ENCODE data around the gene MEMO1. TPM values are rescaled to one million over a fixed set of nuclear protein-coding genes. Genes with fewer than 3 reads are reported as not detected.

Gene MEMO1
- total and polyA plus RNA-seq, 2 donors (not counting 3 experiments of a cell fraction or from before 2014, with no cell fraction given) = 38.6 to 56.2 TPM

DNA sequence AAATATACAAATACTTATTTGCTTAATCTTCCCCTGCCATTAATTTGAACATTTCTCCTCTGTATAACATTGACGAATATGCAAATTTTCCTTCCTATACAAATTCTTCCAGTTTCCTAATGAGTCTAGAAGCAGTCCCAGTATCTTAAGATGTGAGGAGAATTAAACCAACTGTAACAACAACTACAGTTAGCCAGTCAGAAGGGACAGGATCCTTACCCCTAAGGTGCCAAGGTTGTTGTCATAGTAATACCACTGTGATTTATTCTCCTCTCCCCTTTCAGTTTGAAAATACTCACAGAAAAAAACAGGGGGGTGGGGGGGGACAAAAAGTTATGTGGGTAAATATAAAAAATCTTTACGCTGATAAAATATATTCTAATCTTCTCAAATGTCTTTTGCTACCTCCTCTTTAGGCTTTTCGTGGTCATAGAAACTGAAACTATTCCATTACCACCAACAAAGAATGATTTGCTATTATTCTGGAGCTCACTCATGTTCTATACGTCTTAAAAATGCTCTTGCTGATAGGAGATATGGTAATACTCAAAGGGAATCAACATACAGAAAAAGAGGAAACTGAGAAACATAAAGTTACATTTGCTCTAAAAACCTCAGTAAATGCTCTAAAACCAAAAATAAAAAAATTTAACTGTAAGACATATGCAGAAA is 107.6 kb downstream of the MEMO1 start:
- no peaks in the 10 kb centered on the region for H4K20me1 ChIP-seq (replicated peaks; ENCODE audit: control insufficient read depth, extremely low read depth, insufficient read depth, low read length)
- H3K27ac ChIP-seq (ENCODE audit: insufficient read depth, low read depth, low read length) = no peak overlapping the region
- peaks cover 2 to 3% of the 10 kb centered on the region in 2 experiments for H3K36me3 ChIP-seq (ENCODE audit: control insufficient read depth in 2 of 2, extremely low read depth in 1 of 2, insufficient read depth in 2 of 2, low read length in 2 of 2)
- TF ChIP-seq MAX (IDR thresholded peaks at IDR 0.05; ENCODE audit: insufficient read depth, insufficient read length) (no peak), MYC (IDR thresholded peaks at IDR 0.05; ENCODE audit: low read depth, low read length) (no peak), EZH2 (IDR thresholded peaks at IDR 0.05; ENCODE audit: borderline replicate concordance, low read depth, low read length, severe bottlenecking) (no peak), CTCF (IDR thresholded peaks at IDR 0.05; ENCODE audit: extremely low read depth in 1 of 2, insufficient read depth in 1 of 2, low read depth in 1 of 2, low read length in 2 of 2) (no peak), POLR2A (IDR thresholded peaks at IDR 0.05; ENCODE audit: low read depth, low read length) (no peak), JUN (IDR thresholded peaks at IDR 0.05; ENCODE audit: borderline replicate concordance, insufficient read depth, insufficient read length, low read depth) (no peak)
- peaks cover 3% of the 10 kb centered on the region for H3K4me1 ChIP-seq (ENCODE audit: control insufficient read depth, extremely low read depth, insufficient read depth, low read length)
- H3K4me2 ChIP-seq (ENCODE audit: insufficient read depth, low read length) = no peak overlapping the region
- no peaks in the 10 kb centered on the region for H3K9me3 ChIP-seq (replicated peaks; ENCODE audit: control insufficient read depth, insufficient read depth, low read length)
- ChIA-PET CTCF (no interaction called here), POLR2A (no interaction called here)
- DNase-seq (ENCODE audit: low read depth, low spot score) (no peak), FAIRE-seq (no peak)
- intact Hi-C loops (cut with micrococcal nuclease) = no loop called here
- H3K9ac ChIP-seq (replicated peaks; ENCODE audit: extremely low read depth, insufficient read depth, low read length) = no peak overlapping the region
- no TSS peak for BruUV-seq (replicated peaks)
- H3K4me3 ChIP-seq (replicated peaks in 1 of 3; ENCODE audit: insufficient read depth in 1 of 3, low read depth in 1 of 3, low read length in 3 of 3) = no peak overlapping the region
- no peaks in the 10 kb centered on the region for H3K9me1 ChIP-seq (replicated peaks; ENCODE audit: control insufficient read depth, extremely low read depth, insufficient read depth, low read length)
- H3K79me2 ChIP-seq (ENCODE audit: control insufficient read depth, insufficient read depth, low read length) = no peaks in the 10 kb centered on the region
- no peak overlapping the region for H2AFZ ChIP-seq (ENCODE audit: low read depth, low read length)
- no peaks in the 10 kb centered on the region for H3K27me3 ChIP-seq (ENCODE audit: control insufficient read depth in 2 of 2, insufficient read depth in 2 of 2, low read length in 2 of 2)
- dilution Hi-C loops (cut with MboI; ENCODE audit: extremely low pct_ligation_motif_present, low sequenced_read_pairs) = no loop called here

Data from endothelial cell of umbilical vein (primary cell).